NCI-H2081 treated with DMSO at 0.1 percent for 48 hours (cell line): Measurements from ENCODE around the gene ST6GALNAC2.
"Not testable (repeated sequence)": the region's sequence is repeated elsewhere in the genome, so short reads cannot be mapped to it uniquely, and the experiment has no call there.

Experiments
- DNase-seq: peaks from one replicate; lab custom pipeline; 2025; lab: John Stamatoyannopoulos, UW

The ST6GALNAC2 gene

GRCh38 chr17:76585649-76586593, at the start of gene ST6GALNAC2:
ST6GALNAC2 (minus strand) TSS chr17:76585860; CDS start chr17:76585808, 52 bp downstream.
- no peak for DNase-seq

GRCh38 chr17:76635039-76635438, 49.4 kb upstream of the ST6GALNAC2 start:
- DNase-seq, result no peak

- no peak for DNase-seq
Measured at GRCh38 chr17:76633628-76634328, 48.1 kb upstream of the ST6GALNAC2 start.

- no peak for DNase-seq
Measured at GRCh38 chr17:76631821-76632565, 46.3 kb upstream of the ST6GALNAC2 start.

GRCh38 chr17:76630151-76630550, 44.5 kb upstream of the ST6GALNAC2 start:
- DNase-seq, result no peak

- DNase-seq, result no peak
Measured at GRCh38 chr17:76627510-76627909, 41.9 kb upstream of the ST6GALNAC2 start.

- DNase-seq, result no peak
Measured at GRCh38 chr17:76626442-76626841, 40.8 kb upstream of the ST6GALNAC2 start.

- DNase-seq, result no peak
Measured at GRCh38 chr17:76625496-76625895, 39.8 kb upstream of the ST6GALNAC2 start.

- DNase-seq, result peak; percentile 13
Measured at GRCh38 chr17:76623271-76624146, 37.8 kb upstream of the ST6GALNAC2 start.

GRCh38 chr17:76617838-76618237, 32.2 kb upstream of the ST6GALNAC2 start:
- no peak for DNase-seq

GRCh38 chr17:76614912-76615617, 29.4 kb upstream of the ST6GALNAC2 start:
- DNase-seq, result no peak

- DNase-seq, result not testable (repeated sequence)
Measured at GRCh38 chr17:76614064-76614759, 28.6 kb upstream of the ST6GALNAC2 start.

- DNase-seq, result no peak
Measured at GRCh38 chr17:76612977-76613851, 27.6 kb upstream of the ST6GALNAC2 start.

GRCh38 chr17:76612465-76612864, 26.8 kb upstream of the ST6GALNAC2 start:
- no peak for DNase-seq

GRCh38 chr17:76611758-76612157, 26.1 kb upstream of the ST6GALNAC2 start:
- DNase-seq, result no peak

GRCh38 chr17:76611080-76611749, 25.6 kb upstream of the ST6GALNAC2 start:
- DNase-seq, result not testable (repeated sequence)

GRCh38 chr17:76606685-76607084, 21.0 kb upstream of the ST6GALNAC2 start:
- not testable (repeated sequence) for DNase-seq

GRCh38 chr17:76601065-76601464, 15.4 kb upstream of the ST6GALNAC2 start:
- DNase-seq, result no peak
